Lower lobe of right lung (tissue), 2 donors: ENCODE results near the gene HSPG2. TPM values are rescaled to one million over a fixed set of nuclear protein-coding genes. Genes with fewer than 3 reads are reported as not detected.

Source experiments
- ATAC-seq, 2 donors: fragments of 200-7000 bp; cut with Tn5 transposase; one replicate each; pipeline ENCODE4 v1.9.1; 2020 to 2022; ENCODE audit warnings: mild to moderate bottlenecking in 2 of 2, moderate library complexity in 2 of 2
- DNase-seq: peaks from one replicate; pipeline ENCODE4 v3.0.0-alpha.2; 2020
- H3K27ac ChIP-seq: fragments of 200-600 bp; one replicate; pipeline ENCODE4 v1.8.0; 2022
- H3K27me3 ChIP-seq: fragments of 200-600 bp; one replicate; pipeline ENCODE4 v1.8.0; 2022; ENCODE audit warnings: low read depth
- H3K36me3 ChIP-seq: fragments of 200-600 bp; one replicate; pipeline ENCODE4 v1.8.0; 2022; ENCODE audit warnings: mild to moderate bottlenecking
- H3K4me1 ChIP-seq: fragments of 200-600 bp; one replicate; pipeline ENCODE4 v1.8.0; 2022
- H3K4me3 ChIP-seq: fragments of 200-600 bp; one replicate; pipeline ENCODE4 v1.8.0; 2022; ENCODE audit warnings: mild to moderate bottlenecking
- H3K9me3 ChIP-seq: fragments of 200-600 bp; one replicate; pipeline ENCODE4 v1.8.0; 2022
- CTCF ChIP-seq: fragments of 200-600 bp; IDR thresholded peaks from one replicate; pipeline ENCODE4 v1.8.0; 2022; ENCODE audit warnings: antibody characterized with exemption, mild to moderate bottlenecking
- intact Hi-C: fragments of 100-400 bp; cut with DNase I; formaldehyde crosslinking; loops from one replicate; pipeline ENCODE4 v1.11.0; 2022
- total RNA-seq: library from RNA; stranded (reverse); fragmentation: NEBNext Ultra II Directional; extraction: Animal tissue kit (Norgen Biotek cat#: 25700); gene quantifications from one replicate; pipeline ENCODE4 v1.2.1, GENCODE V29; 2021
- donor health status: DM: no; HTN: yes; CAD: no; lungs with severe emphysema.

HSPG2 gene
- total RNA-seq, 1 donor from 2014 or later: 216 TPM

DNA sequence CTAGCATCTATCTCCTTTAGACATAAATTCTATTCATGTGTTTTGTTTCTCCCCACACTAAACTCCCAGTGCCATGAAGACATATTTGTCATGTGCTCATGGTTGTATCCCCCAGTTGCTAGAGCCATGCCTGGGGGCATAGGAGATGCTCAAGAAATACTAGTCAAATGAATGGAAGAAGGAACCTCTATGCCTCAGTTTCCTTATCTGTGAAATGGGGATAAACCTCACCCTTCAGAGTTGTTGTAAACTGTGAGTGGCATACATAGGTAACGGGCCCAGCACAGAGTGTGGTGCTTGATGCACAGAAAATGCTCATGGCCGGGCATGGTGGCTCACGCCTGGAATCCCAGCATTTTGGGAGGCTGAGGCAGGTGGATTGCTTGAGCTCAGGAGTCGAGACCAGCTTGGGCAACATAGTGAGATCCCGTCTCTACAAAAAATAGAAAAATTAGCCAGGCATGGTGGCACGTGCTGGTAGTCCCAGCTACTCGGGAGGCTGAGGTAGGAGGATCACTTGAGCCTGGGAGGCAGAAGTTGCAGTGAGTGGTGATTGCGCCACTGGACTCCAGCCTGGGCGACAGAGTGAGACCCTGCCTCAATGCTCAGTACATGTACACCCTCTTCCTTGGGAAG, 116.4 kb downstream of the HSPG2 start:
- H3K27me3 ChIP-seq: no peaks in the 10 kb centered on the region
- no peak for TF ChIP-seq CTCF
- no peak for DNase-seq
- H3K36me3 ChIP-seq: peaks cover 38% of the 10 kb centered on the region
- H3K4me3 ChIP-seq: no peak overlapping the region
- ATAC-seq: no peak
- no peak overlapping the region for H3K27ac ChIP-seq
- H3K9me3 ChIP-seq: no peaks in the 10 kb centered on the region
- intact Hi-C loops: no loop called here
- H3K4me1 ChIP-seq: peaks cover 4% of the 10 kb centered on the region

- Histone ChIP-seq H3K27me3 (peaks cover 13% of the 10 kb centered on the region), H3K27ac (no peak overlapping the region), H3K4me3 (no peak overlapping the region), H3K9me3 (no peaks in the 10 kb centered on the region), H3K4me1 (peaks cover 10% of the 10 kb centered on the region), H3K36me3 (peaks cover 19% of the 10 kb centered on the region)
- ATAC-seq: peak; percentile 14 to 39
- peak; percentile 60 for DNase-seq
- intact Hi-C loops: no loop called here
- no peak for TF ChIP-seq CTCF
Observed at GRCh38 chr1:21818656-21819055, 118.5 kb downstream of the HSPG2 start.

DNA sequence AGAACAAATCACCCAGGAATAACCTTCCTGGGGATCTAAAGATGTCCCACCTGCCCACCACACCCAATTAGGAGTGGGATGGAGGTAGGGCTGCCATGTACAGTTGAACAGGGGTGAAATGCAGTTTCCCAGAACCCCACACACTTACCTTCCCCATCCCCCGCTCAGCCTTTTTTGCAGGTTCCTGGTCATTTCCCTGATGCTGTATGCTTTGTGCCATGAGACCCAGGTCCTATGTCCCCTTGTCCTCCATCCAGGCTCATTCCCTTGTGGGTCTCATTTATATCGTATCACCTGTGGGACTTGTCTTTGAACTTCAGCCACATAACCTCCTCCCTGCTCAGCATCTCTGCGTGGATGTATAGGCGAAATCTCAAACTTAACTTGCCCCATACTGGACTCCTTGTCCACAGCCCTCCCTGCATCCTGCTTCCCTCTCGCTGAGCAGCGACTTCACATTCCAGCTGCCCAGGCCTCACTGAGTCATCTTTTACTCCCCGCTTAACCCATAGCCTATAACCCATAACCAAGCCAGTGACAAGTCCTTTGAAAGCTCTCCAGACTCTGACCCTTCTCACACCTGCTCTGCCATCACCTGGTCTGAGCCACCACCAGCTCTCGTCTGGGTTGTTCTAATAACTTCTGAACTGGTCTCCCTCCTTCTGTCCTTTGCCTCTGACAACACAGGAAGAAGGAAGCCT, 120.4 kb downstream of the HSPG2 start:
- H3K9me3 ChIP-seq: no peaks in the 10 kb centered on the region
- H3K36me3 ChIP-seq: peaks cover 4% of the 10 kb centered on the region
- intact Hi-C loops: no loop called here
- no peak for DNase-seq
- ATAC-seq: no peak
- H3K4me1 ChIP-seq: peaks cover 10% of the 10 kb centered on the region
- peaks cover 16% of the 10 kb centered on the region for H3K27me3 ChIP-seq
- H3K4me3 ChIP-seq: no peak overlapping the region
- H3K27ac ChIP-seq: no peak overlapping the region
- TF ChIP-seq CTCF: no peak

GRCh38 chr1:21815724-21816321, 121.3 kb downstream of the HSPG2 start:
- peak; percentile 6 to 49 for ATAC-seq
- Histone ChIP-seq H3K36me3 (no peaks in the 10 kb centered on the region), H3K27ac (no peak overlapping the region), H3K27me3 (peaks cover 16% of the 10 kb centered on the region), H3K4me3 (no peak overlapping the region), H3K4me1 (peaks cover 10% of the 10 kb centered on the region), H3K9me3 (no peaks in the 10 kb centered on the region)
- intact Hi-C loops: no loop called here
- TF ChIP-seq CTCF: no peak
- peak; percentile 45 for DNase-seq

DNA sequence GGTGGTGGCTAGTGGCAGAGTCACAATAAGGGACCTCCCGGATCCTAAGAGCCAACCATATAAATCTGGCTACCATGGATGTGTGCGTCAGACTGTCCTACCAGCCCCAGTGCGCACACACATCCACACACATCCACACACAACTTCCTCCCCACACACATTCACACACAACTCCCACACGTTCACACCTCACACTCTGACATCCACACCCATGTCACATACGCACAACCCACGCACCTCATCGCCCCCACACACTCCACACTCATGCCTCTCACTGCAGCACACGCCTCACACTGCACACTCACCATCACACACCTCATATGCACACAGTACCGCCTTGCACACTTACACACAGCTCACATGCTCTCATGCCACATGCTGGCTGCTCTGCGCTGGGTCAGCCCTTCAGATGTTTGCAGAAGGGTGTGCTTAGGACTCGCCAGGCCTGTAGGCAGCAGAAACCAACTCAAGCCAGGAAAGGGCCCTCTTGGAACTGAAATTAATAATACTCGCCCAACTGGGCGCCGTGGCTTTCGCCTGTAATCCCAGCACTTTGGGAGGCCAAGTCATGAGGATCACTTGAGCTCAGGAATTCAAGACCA, 122.0 kb downstream of the HSPG2 start:
- Histone ChIP-seq H3K27ac (no peak overlapping the region), H3K4me3 (peak overlapping the region; percentile 46), H3K9me3 (no peaks in the 10 kb centered on the region), H3K36me3 (no peaks in the 10 kb centered on the region), H3K4me1 (peaks cover 10% of the 10 kb centered on the region), H3K27me3 (peaks cover 16% of the 10 kb centered on the region)
- DNase-seq: peak; percentile 48
- peak; percentile 51 to 54 for ATAC-seq
- TF ChIP-seq CTCF: no peak
- intact Hi-C loops: no loop called here
